GM18909 (cell line): Measurements from ENCODE around the gene MYCBP2.
"Not testable (repeated sequence)": the region's sequence is repeated elsewhere in the genome, so short reads cannot be mapped to it uniquely, and the experiment has no call there.

ENCODE experiments used
- ATAC-seq: cut with Tn5 transposase; IDR thresholded peaks from one replicate; pipeline ENCODE4 v1.9.1; 2021; ENCODE audit warnings: mild to moderate bottlenecking; ENCODE audit not compliant: unreplicated experiment, poor library complexity

Gene MYCBP2

DNA sequence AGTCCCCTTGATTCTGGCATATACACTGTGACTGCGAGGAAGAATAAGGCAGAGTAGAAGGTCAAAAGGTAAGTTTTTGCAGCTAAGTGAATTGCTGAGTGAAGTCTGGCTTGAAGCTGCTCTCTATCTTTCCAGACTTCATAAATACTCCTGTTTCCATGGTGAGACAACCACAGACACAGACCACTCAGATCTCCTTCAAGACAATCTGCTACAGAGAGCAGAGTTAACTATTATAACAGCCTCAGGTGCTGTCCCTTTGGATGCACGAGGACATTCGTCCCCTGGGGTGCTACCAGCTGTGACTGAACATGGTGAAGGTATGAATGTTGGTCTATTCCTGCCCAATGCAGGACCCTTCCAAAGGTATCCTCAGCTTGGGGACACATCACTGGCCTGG, 104.0 kb downstream of the MYCBP2 start:
- ATAC-seq, result no peak

DNA sequence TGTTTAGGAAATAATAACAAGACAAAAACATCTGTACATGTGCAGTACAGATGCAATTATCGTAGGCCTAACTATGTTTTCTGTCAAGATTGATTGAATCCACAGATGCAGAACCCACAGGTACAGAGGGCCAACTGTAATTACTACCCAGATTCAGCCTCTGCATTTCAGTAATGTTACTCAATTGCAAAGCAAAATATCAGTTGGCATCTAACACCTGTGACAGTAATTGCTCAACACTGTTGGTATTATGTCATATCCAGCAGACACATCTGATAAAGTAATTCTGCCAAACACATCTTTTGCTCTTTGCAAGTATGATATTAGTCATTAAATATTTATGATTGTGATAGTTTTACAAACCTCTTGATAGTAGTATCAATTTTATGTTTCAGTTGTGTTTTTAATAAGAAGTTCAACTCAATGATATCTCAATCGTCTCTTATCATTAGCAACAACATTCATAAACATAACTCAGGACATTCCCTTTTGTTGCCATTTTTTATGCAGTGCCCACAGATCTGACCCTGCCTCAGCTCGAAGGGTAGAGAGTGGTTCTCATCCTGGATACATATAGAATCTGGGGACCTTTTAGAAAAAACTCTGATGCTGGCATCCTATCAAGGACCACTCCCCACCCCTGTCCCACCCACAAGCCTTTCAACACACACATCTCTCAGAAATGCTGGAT, 104.7 kb downstream of the MYCBP2 start:
- ATAC-seq, result no peak

DNA sequence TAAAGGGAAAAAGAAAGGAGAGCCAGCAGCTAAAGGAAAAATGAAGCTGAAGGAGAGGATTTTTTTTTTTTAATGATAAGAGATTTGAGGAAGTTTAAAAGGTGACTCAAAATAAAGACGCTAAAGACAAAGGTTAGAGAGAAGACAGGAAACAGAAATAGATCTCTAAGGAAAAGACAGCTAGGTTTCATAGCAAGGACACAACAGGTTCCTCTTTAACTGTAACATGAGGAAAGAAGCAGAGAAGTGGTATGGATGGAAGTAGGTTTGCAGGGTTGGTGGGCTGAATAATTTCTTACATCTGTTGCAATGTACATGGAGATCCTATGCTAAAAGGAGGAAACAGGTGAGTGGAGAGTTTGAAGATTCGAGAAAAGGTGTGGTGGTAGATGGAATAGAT, 107.5 kb downstream of the MYCBP2 start:
- no peak for ATAC-seq

GRCh38 chr13:77218274-77218673, 108.6 kb downstream of the MYCBP2 start:
- ATAC-seq, result no peak

DNA sequence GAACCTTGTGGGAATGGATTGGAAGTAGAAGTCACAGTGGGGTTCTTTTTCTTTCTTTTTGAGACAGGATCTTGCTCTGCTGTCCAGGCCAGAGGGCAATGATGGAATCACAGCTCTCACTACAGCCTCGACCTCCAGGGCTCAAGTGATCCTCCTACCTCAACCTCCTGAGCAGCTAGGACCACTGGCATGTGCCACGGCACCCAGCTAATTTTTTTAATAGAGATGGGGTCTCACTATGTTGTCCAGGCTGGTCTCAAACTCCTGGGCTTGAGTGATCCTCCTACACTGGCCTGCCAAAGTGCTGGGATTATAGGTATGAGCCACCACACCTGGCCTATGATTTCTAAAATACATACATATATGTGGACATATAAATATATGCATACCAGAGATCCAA, 111.4 kb downstream of the MYCBP2 start:
- no peak for ATAC-seq

GRCh38 chr13:77213644-77214043, 113.2 kb downstream of the MYCBP2 start:
- ATAC-seq, result no peak

GRCh38 chr13:77207943-77208342, 119.0 kb downstream of the MYCBP2 start:
- ATAC-seq, result no peak

- not testable (repeated sequence) for ATAC-seq
Observed at GRCh38 chr13:77198995-77199394, 127.9 kb downstream of the MYCBP2 start.

GRCh38 chr13:77196052-77196618, 130.8 kb downstream of the MYCBP2 start:
- no peak for ATAC-seq

DNA sequence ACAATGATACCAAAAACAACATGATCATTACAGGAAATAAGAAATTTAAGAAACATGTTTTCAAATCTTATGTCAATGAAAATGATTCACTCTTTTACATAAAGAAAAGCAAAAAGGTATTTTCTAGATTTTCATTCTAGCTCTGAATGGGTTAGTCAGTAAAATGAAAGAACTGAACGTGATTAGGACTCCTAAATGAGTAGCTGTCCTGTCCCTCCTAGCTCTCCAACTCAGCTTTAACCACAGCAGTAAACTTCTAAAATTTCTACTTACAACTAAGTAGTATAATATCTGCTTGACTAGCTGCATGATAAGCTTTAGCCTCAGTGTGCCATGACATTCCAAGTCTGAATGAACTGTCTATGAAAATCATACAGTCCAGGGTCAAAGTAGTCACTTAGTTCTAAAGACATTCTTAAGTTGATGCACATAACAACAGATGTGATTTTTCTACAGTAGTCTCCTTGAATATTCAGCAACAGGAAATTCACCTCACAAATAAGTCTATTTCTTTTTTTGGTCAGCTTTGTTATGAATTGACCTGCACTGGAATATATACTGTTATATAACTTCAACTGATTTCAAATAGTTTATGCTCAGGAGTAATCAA, 136.4 kb downstream of the MYCBP2 start:
- no peak for ATAC-seq

- no peak for ATAC-seq
Observed at GRCh38 chr13:77185721-77186120, 141.2 kb downstream of the MYCBP2 start.

GRCh38 chr13:77184455-77184854, 142.4 kb downstream of the MYCBP2 start:
- ATAC-seq, result peak; percentile 97

GRCh38 chr13:77180011-77180410, 146.9 kb downstream of the MYCBP2 start:
- ATAC-seq, result no peak

- no peak for ATAC-seq
Observed at GRCh38 chr13:77177646-77178045, 149.2 kb downstream of the MYCBP2 start.

GRCh38 chr13:77176350-77176749, 150.5 kb downstream of the MYCBP2 start:
- no peak for ATAC-seq

- no peak for ATAC-seq
Observed at GRCh38 chr13:77172650-77173049, 154.2 kb downstream of the MYCBP2 start.

GRCh38 chr13:77171451-77171850, 155.4 kb downstream of the MYCBP2 start:
- no peak for ATAC-seq

DNA sequence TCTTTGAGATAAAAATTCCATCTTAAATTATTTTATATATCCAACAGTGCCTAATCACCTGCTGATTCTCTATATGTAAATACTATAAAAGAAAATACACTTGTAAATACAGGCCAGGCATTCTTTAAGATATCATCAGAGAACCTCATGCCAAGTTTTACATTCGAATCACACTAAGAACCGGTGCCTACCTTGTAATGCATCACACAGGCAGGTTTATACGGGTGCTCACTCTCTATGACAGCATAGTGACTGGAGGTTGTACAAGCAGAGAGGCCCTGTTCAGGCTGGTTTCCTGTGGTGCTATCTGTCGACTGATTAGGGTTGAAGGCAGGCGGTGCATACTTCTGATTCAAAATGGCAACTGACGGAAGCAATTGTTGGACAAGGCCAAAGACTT, 158.7 kb downstream of the MYCBP2 start:
- no peak for ATAC-seq

GRCh38 chr13:77150651-77151050, 176.2 kb downstream of the MYCBP2 start:
- ATAC-seq, result no peak

DNA sequence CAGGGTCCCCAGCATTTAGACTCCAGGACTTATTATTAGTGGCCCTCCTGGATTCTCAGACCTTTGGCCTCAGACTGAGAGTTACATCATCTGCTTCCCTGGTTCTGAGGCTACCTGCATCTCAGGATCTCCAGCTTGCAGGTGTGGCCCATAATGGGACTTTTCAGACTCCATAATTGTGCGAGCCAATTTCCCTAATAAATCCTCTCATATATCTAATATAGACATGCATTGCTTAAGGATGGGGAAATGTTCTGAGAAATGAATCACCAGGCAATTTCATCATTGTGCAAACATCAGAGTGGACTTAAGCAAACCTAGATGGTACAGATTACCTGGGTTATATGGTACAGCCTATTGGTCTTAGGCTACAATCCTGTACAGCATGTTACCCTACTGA, 183.5 kb downstream of the MYCBP2 start:
- no peak for ATAC-seq

DNA sequence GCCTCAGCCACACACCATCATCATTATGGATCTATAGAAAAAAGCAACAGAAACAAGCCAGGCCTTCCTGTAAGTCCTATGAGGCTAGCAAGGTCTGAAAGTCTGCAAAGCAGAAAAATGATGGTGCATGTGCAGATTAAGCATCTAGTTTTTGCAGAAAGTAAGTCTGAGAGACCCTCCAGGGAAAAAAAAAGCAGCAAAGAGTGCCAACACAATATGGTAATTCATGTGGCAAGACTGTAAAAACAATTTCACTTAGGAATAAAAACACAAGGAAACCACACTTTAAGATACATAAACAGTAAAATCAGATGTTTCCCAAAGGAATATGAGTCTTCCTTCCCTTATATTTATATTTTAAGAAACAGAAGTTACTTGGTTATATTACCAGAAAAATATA, 187.6 kb downstream of the MYCBP2 start:
- ATAC-seq, result no peak

DNA sequence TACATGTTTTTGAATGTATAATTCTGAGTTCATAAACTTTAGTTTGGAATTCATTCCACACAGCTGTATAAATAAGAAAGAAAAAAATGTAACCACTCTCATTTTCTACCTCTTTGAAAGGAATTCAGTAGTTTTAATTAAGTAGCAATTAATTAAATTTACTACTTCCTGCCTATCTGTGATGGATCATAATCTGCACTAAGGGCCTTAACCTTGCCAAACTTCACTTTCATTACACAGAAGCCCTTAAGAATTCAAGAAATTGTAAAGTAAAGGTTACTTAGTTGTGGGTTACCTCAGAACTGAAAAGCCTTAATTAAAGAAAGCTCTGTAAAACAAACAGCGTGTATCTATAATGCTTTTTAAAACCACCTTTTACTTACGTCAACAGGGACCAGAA, 188.1 kb downstream of the MYCBP2 start:
- ATAC-seq, result no peak
